Omental fat pad (tissue), 4 donors: ENCODE data around the gene TBC1D22A. TPM values are rescaled to one million over a fixed set of nuclear protein-coding genes. Genes with fewer than 3 reads are reported as not detected.

Experiments used
- ATAC-seq: fragments of 150-250 bp; one replicate; pipeline ENCODE4 v1.9.1; 2016; ENCODE audit warnings: mild to moderate bottlenecking, moderate library complexity; ENCODE audit not compliant: low FRiP score
- DNase-seq: peaks from one replicate; pipeline ENCODE4 v3.0.0-alpha.2; 2019; ENCODE audit warnings: low spot score
- total RNA-seq, 4 donors: library from RNA; depleted of rRNA; stranded (reverse); fragments of >200 nt; gene quantifications; one replicate each; pipeline ENCODE4 v1.1.0, GENCODE V29; 2016
- TF ChIP-seq, protein P1 (sequence below), 3 donors: fragments of 450-650 bp; IDR thresholded peaks; one replicate each; pipeline ENCODE4 v1.5.1; 2016 to 2017; ENCODE audit warnings: antibody characterized with exemption in 3 of 3, mild to moderate bottlenecking in 3 of 3, moderate library complexity in 2 of 3

Gene TBC1D22A
- total RNA-seq, 4 donors from 2014 or later: 21.3 to 31.2 (median 24.5) TPM

DNA sequence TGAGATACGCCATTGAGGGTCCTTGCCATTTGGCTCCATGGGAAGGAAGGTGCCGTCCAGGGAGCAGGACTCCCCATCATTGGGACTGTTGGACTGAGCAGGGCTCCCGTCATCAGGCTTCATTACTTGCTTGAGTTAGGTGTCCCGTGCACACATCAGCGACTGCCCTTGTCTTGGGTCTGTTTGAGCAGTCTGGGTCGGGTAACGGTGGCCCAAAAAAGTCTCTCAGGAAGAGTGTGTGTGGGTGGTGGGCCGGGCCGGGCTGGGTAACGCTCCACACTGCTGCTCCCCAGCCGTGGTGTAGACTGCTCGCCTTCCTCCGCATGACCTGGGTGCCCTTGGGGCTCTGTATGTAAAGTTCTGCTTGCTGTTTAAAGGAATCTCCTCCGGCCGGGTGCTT is 293.5 kb downstream of the TBC1D22A start:
- DNase-seq (no peak), ATAC-seq (no peak)
- TF ChIP-seq, protein P1, sequence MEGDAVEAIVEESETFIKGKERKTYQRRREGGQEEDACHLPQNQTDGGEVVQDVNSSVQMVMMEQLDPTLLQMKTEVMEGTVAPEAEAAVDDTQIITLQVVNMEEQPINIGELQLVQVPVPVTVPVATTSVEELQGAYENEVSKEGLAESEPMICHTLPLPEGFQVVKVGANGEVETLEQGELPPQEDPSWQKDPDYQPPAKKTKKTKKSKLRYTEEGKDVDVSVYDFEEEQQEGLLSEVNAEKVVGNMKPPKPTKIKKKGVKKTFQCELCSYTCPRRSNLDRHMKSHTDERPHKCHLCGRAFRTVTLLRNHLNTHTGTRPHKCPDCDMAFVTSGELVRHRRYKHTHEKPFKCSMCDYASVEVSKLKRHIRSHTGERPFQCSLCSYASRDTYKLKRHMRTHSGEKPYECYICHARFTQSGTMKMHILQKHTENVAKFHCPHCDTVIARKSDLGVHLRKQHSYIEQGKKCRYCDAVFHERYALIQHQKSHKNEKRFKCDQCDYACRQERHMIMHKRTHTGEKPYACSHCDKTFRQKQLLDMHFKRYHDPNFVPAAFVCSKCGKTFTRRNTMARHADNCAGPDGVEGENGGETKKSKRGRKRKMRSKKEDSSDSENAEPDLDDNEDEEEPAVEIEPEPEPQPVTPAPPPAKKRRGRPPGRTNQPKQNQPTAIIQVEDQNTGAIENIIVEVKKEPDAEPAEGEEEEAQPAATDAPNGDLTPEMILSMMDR (IDR thresholded peaks at IDR 0.05): no peak

DNA sequence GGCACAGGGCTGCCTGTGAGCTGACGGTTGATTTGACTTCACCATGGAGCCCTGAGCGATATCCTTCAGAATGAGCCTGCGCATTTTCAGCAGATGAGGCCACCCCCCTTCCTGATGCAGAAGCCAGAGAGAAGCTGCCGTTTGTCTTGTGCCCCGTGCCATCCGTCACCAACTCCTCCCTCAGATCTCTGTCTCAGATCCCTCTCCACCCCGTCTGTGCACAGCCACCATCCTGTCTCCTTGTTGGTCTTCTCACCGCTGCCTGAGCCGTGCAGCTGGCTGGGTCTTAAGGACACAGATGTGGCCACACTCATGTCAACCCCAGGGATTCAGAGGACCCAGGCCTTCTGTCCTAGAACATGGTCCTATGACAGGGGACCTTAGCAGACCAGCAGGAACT is 293.9 kb downstream of the TBC1D22A start:
- ATAC-seq (no peak), DNase-seq (no peak)
- TF ChIP-seq, protein P1 (IDR thresholded peaks at IDR 0.05): no peak

DNA sequence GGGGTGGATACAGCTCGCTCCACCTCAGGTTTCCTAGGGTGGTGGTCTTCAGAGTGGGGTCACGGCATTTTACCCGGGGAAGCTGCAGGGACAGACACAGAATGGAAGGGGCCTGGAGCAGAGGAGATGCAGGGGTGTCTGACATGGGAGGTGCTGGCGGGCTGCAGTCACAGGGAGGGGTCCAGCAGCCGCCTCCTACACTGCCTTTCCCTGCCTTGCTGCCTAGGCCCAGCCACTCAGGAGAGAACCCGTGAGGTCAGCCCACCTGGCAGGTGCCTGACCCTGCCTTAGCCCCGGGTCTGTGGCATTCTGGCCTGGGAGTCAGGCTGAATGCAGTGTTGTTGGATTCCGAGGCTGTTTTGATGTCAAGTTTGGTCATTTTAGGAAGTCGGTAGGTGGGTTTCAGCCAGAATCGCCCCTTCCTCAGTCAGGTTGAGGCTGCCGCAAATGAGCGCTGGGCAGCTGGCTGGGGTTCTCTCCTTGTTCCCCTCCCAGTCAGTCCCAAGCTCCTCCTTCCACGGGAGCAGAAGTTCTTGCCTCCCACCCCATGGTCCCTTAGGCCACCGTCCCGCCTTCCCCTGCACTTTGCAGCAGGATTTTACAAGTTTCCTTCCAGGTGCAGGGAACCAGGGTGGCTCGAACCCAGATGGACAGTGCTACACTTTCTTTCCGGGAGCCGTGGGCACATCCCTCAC is 294.5 kb downstream of the TBC1D22A start:
- TF ChIP-seq, protein P1 (IDR thresholded peaks at IDR 0.05): no peak
- DNase-seq: no peak

DNA sequence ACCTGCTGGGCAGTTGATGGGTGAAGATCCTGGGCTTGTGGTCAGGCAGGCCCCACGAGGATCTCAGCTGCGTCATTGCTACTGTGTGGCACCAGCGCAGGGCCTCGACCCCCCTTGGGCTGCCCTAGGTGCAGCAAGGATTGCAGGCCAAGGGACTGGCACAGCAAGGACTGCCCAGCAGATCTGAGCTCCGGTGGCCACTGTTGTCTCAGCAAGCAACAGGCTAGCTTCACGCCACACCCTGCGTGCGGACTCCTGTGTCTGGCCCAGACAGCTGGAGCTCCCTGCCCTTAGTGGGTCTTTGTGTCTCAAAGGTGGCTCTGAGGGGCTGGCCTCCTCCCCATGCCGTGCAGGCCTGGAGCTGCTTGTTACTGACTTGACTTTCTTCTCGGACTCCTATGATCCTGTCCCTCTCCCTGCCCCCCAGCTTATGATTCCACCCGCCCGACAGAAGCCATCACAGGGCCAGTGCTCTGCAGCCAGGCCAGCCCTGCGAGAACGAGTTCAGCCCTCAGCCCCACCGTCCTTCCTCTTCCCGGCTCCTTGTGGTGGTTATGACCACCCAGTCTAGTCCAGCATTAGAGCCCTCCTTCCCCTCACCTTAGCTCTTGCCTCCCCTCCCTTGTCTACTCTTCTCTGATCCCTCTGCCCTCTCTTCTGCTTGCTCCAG is 295.6 kb downstream of the TBC1D22A start:
- DNase-seq: no peak
- TF ChIP-seq, protein P1 (IDR thresholded peaks at IDR 0.05): no peak
- ATAC-seq: no peak

More for the DNA sequence above, 294.5 kb downstream of the TBC1D22A start:
- ATAC-seq: no peak

DNA sequence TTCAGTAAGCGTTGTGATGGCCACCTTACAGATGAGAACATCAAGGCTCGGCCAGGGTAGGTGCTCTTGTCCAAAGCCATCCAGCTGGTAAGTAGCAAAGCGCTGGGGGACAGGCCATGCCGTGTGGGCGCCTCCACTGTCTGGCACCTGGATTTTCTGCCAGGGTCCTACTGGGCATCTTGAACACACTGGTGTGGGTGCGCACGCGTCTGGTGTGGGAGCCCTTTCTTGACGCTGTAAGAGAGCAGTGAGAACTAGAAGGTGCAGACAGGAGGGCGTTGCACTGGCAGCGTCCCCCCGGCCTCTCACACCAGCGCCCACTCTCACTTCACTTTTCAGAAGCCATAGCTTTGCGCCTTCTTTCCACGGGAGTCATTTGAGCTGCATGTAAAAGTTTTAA is 296.6 kb downstream of the TBC1D22A start:
- TF ChIP-seq, protein P1 (IDR thresholded peaks at IDR 0.05): no peak
- no peak for ATAC-seq
- no peak for DNase-seq

DNA sequence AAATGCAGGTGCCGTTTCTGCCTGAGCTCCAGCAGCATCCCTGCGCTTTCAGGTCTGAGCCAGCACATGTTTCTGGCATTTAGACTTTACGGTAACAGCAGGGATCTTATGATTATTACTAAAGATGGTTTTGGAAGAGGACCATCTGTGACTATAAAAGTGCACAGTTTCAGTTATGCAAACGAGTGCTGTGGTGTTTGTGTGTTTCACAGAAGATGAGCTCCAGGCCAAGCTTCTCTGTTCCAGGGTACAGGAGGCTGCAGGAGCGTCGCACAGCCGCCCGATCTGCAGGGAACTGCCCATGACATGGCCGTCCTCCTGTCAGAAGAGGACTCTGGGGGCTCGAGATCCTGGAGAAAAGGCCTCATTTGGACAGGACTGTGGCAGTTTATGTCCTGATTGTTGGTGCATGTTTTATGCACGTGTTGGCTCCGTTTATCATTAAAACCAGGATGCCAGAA is 297.3 kb downstream of the TBC1D22A start:
- no peak for DNase-seq
- TF ChIP-seq, protein P1 (IDR thresholded peaks at IDR 0.05): no peak

DNA sequence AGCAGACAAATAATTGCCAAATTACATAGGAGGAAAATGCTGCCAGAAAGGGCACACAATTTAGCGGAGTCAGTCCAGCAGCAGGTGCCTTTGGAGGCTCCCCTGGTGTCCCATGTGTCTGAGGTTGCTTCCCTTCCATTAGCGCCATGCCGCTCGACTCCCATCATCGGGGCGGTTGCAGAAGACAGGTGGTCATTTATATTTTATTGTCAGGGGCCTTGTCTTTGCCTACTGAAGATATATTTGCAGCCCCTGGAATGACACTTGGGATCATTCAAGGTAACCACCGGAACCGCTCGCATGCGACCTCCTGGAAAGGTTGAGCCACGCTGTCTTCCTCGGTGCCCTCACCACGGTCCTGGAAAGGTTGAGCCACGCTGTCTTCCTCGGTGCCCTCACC is 298.3 kb downstream of the TBC1D22A start:
- no peak for DNase-seq
- TF ChIP-seq, protein P1 (IDR thresholded peaks at IDR 0.05): no peak
- no peak for ATAC-seq

More for the DNA sequence above, 297.3 kb downstream of the TBC1D22A start:
- no peak for ATAC-seq
